DLD1 (cell line): ENCODE results near the gene MGAT4B.

ENCODE experiments used
- in situ Hi-C: cut with HindIII; loops from 2 replicates; pipeline ENCODE4 v1.10.0; 2017; ENCODE audit warnings: low sequenced_read_pairs

Gene MGAT4B

GRCh38 chr5:179773686-179774040, 33.0 kb downstream of the MGAT4B start:
- in situ Hi-C loops = no loop called here

DNA sequence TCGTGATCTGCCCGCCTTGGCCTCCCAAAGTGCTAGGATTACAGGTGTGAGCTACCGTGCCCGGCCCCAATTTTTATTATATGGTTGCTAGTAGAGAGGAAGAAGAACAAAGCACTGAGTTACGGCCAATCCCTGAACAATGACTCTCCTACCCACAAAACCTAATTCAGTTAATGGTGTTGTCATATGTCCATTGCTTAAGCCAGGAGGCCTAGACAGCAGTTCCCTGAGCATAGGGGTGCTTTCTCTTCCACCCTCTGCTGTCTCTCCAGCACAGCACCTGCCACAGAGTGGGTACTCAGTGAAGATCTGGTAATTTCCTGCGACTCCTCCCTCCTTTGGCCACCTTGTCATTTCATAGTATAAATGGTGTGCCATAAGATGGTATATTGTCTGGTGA, 34.3 kb downstream of the MGAT4B start:
- in situ Hi-C loops = no loop called here

GRCh38 chr5:179771311-179771895, 35.3 kb downstream of the MGAT4B start:
- in situ Hi-C loops = no loop called here

DNA sequence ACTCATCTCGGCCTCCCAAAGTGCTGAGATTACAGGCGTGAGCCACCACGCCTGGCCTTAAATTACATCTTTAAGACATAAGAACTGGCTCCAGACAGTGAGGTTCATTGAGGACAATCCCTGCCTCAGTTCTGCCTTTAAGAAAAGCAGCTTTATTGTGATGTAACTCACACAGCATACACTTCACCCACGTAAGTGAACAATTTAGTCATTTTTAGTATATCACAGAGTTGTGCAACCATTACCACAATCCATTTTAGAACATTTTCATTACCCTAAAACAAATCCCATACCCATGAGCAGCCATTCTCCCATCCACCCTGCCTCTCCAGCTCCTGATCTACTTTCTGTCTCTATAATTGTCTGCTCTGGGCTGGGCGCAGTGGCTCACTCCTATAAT, 36.9 kb downstream of the MGAT4B start:
- in situ Hi-C loops = no loop called here

DNA sequence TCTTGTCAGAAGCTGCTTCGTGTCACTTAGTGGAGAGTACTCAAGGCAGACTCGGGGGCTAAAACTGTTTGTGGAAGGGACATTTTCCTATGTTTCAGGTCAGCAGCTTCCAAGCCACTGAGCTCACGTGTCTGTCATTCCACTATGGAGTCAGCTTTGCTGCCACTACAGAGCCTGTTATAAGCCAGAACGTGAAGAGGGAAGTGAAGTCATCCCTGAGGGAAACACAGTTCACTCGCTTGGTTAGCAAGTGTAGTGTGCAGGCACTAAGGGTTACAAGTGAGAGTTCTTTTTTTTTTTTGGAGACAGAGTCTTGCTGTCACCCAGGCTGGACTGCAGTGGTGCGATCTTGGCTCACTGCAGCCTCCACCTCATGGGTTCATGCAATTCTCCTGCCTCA, 37.4 kb downstream of the MGAT4B start:
- in situ Hi-C loops = no loop called here

GRCh38 chr5:179768326-179769085, 38.2 kb downstream of the MGAT4B start:
- in situ Hi-C loops = no loop called here

DNA sequence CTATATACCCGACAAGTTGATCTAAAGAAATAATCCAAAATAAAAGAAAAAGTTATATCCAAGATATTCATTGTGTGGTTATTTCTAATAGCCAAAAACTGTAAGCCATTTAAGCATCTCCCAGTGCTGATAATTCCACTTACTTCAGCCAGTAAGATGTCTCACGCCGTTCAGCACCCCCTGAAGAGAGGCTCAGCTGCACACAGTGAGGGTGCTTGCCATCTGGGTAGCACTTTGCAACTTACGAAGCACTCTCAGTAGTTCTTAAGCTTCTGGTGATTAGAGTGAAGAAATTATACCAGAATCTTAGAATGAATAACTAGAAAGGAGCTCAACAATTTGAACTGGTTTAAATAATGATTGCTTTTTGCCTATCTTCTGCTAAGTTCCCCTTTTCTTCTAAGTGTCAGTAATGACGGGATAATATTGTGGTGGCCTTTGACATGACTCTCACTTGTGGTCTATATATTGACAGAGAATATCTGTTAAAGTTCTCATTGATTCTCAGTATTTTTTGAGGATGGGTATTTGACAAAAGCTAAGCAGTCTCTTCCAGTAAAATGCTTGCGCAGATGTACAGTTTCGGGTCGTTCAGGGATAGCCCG, 39.1 kb downstream of the MGAT4B start:
- in situ Hi-C loops = no loop called here

- in situ Hi-C loops = no loop called here
Observed at GRCh38 chr5:179766726-179767455, 39.8 kb downstream of the MGAT4B start.

- in situ Hi-C loops = no loop called here
Observed at GRCh38 chr5:179766021-179766725, 40.5 kb downstream of the MGAT4B start.

DNA sequence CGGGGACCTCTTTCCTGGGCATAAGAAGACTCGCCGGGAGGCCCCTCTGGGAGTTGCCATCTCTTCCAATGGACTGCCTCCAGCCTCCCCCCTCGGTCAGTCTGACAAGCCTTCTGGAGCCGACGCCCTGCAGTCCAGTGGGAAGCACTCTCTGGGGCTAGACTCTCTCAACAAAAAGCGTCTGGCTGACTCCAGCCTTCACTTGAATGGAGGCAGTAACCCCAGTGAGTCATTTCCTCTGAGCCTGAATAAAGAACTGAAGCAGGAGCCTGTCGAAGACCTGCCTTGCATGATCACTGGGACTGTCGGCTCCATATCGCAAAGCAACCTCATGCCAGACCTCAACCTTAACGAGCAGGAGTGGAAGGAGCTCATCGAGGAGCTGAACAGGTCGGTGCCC, 41.3 kb downstream of the MGAT4B start:
- in situ Hi-C loops = no loop called here

DNA sequence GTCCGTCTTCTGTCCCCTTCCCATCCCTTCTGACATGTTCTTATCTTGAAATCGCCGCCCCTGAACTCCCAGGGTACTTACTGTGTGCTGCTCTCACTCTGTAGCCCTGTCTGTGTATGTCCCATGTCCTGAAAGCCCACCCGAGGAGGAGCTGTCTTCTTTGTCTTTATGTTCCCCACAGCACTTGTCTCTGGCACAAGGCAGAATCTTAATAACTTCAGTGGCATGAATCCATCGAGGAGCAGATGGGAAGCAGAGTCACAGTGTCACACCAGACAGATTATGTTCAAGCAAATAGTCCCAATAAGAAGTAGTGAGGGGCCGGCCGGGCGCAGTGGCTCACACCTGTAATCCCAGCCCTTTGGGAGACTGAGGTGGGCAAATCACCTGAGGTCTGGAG, 42.6 kb downstream of the MGAT4B start:
- in situ Hi-C loops = no loop called here

- in situ Hi-C loops = no loop called here
Observed at GRCh38 chr5:179763215-179763945, 43.3 kb downstream of the MGAT4B start.

GRCh38 chr5:179762781-179763176, 43.9 kb downstream of the MGAT4B start:
- in situ Hi-C loops = no loop called here

- in situ Hi-C loops = no loop called here
Observed at GRCh38 chr5:179762079-179762780, 44.4 kb downstream of the MGAT4B start.

DNA sequence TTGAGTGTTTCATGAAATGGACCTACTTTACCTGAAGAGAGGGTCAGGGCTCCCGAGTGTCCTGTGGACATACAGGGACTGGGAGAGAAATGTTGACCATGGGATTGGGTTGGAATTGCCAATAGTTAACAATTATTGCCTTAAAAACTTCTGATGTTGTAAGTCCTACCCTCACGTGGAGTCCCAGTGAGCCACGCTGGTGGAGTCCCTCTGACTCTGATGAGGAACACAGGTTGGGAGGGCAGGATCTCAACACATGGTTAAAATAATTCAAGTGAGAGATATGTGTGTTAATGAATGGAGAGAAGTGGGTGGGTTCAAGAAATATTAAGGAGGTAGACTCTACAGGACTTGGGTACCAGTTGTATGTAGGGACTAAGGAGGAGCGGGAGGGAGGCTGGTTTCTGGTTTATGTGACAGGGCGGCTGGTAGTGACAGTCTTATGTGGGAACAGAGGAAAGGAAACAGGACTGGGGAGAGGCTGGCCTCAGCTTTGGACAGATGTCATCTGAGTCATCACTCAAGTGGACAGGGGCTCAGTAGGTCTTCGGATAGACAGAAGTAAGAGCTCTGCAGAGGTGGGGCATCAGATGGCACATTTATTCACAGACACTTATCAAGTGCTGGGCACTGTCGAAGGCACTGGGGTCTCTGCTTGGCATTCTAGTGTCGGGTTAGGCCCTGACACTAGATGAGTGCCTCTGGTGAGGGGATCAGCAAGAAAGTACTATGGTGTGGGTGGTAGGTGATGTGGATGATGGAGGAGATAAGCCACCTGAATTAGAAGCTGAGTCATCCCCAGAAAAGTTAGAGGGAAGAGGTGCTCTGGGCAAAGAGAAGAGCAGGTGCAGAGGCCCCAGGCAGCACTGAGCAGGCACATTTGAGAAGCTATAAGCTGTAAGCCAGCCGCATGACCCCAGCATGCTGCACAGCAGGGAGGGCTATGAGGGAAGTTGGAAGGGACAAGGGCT, 46.8 kb downstream of the MGAT4B start:
- in situ Hi-C loops = no loop called here

DNA sequence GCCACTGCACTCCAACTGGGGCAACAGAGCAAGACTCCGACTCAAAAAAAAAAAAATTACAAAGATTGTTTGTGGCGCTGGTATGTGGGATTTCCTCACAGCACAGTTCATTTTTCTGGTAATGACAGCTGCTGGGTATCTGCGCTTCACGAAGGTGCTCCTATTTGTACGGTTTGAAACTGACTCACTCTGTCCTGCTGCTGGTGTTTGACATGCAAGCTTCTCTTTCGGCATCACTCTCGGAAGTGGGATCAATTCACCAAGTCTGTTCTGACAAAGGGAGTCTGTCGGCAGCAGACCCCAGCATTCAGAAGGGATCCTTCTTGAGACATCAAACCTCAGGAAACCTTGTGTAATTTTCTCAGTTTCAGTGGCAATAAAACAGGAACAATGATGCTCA, 47.7 kb downstream of the MGAT4B start:
- in situ Hi-C loops = no loop called here

- in situ Hi-C loops = no loop called here
Observed at GRCh38 chr5:179755022-179755421, 51.6 kb downstream of the MGAT4B start.

DNA sequence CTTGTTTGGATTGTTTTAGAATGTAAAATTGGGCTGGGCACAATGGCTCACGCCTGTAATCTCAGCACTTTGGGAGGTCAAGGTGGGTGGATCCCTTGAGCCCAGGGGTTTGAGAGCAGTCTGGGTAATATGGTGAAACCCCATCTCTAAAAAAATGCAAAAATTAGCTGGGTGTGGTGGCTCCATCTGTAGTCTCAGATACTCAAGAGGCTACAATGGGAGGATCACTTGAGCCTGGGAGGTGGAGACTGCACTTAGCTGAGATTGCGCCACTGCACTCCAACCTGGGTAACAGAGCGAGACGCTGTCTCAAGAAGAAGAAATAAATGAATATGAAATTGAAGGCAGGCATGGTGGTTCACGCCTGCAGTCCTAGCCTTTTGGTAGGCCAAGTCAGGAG, 52.7 kb downstream of the MGAT4B start:
- in situ Hi-C loops = no loop called here
